ENCODE data around the gene NUDT8.

Gene NUDT8, protein sequence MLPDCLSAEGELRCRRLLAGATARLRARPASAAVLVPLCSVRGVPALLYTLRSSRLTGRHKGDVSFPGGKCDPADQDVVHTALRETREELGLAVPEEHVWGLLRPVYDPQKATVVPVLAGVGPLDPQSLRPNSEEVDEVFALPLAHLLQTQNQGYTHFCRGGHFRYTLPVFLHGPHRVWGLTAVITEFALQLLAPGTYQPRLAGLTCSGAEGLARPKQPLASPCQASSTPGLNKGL

GRCh38 chr11:67629386-67630227 lies at the start of gene NUDT8:
NUDT8 (minus strand) TSS chr11:67629937; CDS start chr11:67629911, 26 bp downstream.
- DNase-seq (ENCODE audit: low read depth in 2 of 2): peak; percentile 74

- no peak for DNase-seq (ENCODE audit: low read depth in 2 of 2)
Observed at GRCh38 chr11:67675058-67675747, 45.5 kb upstream of the NUDT8 start.

DNA sequence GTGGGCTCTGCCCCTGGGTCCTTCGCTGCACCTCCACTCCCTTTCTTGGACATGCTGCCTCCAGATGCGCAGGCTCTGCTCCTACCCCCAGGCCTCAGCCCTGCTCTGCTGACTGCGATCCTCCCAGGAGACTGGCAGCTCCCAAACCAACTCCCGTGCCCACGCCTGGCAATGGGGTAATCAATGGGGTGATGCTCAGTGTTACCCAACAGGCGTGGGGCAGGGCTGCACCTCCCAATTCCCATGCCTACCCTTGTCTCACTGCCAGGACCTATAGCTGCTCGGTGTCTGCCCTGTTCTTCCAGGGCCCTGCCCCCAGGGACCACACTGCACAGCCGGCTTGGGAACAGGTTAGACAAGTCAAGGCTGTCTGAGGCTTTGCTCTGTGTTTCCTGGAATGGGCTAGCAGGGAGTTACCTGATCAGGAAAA lies 44.7 kb upstream of the NUDT8 start, which contains the start of gene ALDH3B2:
Gene ALDH3B2 (minus strand): TSS at position 182 of the 430 bp plus-strand sequence. CDS start 7,688 bp downstream, outside the sequence.
- DNase-seq (ENCODE audit: low read depth in 2 of 2): no peak

- DNase-seq (ENCODE audit: low read depth in 2 of 2): no peak
Observed at GRCh38 chr11:67673902-67674301, 44.2 kb upstream of the NUDT8 start.

DNA sequence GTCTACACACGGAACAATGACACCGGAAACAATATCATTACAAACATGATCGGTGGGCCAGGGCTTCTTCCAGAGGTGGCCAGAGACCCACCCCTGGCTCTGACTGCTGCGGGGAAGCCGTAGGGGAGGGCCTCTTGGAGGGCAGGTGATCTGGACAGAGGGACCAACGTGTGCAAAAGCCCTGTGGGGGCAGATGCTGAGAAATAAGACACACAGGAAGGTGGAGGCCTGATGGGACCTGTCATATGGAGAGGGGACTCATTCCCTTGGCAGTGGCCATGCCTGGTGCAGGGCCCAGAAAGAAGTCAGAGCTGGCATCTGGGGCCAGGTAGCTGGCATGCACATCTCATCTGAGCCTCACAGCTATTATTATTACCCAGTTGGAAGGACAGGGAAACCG lies 43.6 kb upstream of the NUDT8 start:
- no peak for DNase-seq (ENCODE audit: low read depth in 2 of 2)

- no peak for DNase-seq (ENCODE audit: low read depth in 2 of 2)
Observed at GRCh38 chr11:67671211-67671520, 41.4 kb upstream of the NUDT8 start.

GRCh38 chr11:67670316-67671210 lies 40.8 kb upstream of the NUDT8 start:
- no peak for DNase-seq (ENCODE audit: low read depth in 2 of 2)

DNA sequence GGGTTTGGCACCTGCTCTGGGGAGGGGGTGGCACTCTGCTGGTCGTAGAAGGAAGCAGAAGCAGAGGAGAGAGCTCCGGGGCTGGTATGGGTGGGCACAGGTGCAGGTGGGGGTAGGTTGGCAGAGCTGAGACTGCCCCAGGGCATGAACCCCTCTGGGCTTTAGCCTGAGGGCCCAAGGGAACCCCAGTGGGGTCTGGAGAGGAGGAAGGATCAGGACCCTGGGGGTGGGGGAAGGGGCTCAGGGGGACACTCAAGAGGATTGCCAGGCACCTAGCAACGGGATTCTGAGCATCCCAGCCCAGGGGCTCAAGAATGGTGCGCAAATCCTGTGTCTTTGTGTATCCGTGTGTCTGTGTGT lies 38.4 kb upstream of the NUDT8 start:
- no peak for DNase-seq (ENCODE audit: low read depth in 2 of 2)

GRCh38 chr11:67667490-67668191 lies 37.9 kb upstream of the NUDT8 start:
- DNase-seq (ENCODE audit: low read depth in 2 of 2): no peak

GRCh38 chr11:67666676-67667489 lies 37.1 kb upstream of the NUDT8 start:
- DNase-seq (ENCODE audit: low read depth in 2 of 2): no peak

DNA sequence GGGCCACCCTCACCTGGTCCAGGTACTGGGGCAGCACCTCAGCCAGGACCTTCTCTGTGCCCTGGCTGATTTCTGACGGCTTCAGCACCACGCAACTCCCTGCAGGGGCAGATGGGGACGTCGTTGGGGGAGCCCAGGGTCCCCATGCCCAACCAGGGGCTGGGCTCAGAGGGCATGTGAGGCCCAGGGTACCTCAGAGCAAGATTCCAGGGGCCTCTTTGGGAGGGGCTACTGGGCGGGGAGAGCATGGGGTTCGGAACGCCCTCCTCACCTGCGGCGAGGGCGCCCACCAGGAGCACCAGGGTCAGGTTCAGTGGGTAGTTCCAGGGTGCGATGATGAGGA lies 36.5 kb upstream of the NUDT8 start:
- DNase-seq (ENCODE audit: low read depth in 2 of 2): no peak

DNA sequence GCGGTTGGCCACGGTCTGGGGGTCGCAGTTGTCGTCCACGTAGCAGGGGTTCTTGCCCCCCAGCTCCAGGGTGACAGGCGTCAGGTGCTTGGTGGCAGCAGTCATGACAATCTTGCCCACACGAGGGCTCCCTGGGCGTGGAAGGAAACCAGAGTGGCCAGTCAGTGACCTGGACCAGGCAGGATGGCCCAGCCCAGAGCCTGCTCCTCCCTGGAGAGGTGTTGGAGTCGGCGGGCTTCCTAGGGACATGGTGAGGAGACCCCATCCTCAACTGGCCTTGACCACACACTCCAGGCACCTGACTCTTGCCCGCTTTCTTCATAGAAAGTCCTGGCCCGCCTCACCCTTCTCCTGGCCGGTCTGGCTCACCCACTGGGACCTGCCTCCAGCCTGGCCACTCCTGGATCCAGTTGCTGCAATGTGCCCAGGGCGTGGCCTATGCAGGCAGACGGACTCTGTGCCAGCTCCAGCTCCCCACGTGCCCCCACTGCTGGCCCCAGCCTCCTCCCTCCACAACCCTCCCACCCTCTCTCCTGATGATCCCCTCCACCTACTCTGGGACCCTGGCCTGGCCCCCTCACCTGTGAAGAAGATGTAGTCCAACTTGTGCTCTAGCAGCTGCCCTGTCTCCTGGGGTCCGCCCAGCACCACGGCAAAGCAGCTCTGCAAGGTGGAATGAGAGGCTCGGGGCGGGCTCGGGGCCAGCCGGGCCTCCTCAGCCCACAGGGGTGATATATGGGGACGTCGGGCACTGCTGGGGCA lies 36.0 kb upstream of the NUDT8 start:
- no peak for DNase-seq (ENCODE audit: low read depth in 2 of 2)

DNA sequence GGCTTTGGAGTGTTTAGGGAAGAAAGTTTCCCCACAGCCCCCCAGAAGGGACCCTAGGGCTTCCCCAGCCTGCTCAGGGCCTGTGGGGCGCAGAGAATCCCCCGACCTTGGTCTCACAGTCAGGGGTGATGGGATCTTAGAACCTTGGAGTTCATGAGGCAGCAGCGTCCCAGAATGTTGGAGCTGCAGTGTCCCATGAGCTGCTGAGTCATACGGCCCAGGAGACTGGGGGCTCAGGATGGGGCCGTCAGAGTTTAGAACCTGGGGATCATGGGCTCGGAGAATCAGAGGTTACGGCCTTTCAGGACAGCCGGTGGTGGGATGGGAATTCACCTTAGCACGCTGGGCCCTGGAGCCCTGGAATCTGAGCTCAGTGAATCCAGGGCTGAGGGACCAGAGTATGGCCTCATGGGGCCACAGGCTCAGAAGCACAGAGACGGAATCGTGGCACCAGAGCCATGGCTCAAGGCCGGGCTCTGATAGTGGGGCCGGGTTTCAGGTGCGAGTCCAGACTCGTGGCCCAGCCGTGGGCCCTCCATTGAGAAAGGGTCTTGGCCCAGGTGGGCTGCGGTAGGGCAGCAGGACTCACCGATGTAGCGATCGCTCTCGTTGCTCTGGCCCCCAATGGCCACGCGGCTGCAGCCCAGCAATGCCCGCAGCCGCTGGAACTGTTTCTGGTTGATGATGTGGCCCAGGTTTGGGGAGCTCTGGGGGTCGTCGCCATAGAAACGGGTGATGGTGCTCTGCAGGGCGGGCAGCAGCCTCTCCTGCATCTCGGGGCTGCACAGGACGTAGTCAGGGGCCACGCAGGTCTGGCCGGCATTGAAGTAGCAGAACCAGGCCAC lies 35.2 kb upstream of the NUDT8 start:
- DNase-seq (ENCODE audit: low read depth in 2 of 2): no peak

DNA sequence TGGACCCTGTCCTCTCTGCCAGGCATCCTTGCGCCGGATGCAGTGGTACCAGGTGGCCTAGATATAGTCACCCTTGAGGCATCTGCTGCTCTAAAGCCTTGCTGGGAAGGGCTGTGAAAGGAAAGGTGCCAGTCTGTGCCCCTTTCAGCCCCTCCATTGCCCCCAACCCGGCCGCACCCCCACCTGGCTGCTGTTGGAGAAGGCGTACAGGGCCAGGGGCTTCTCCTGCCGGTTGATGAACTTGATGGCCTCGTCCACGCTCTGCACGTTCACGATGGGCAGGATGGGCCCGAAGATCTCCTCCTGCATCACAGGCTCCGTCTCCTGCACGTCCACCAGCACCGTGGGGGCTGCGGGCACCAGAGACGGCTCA lies 34.5 kb upstream of the NUDT8 start:
- no peak for DNase-seq (ENCODE audit: low read depth in 2 of 2)

- DNase-seq (ENCODE audit: low read depth in 2 of 2): no peak
Observed at GRCh38 chr11:67663532-67664212, 33.9 kb upstream of the NUDT8 start.

GRCh38 chr11:67662835-67663531 lies 33.2 kb upstream of the NUDT8 start:
- DNase-seq (ENCODE audit: low read depth in 2 of 2): no peak

GRCh38 chr11:67662142-67662834 lies 32.6 kb upstream of the NUDT8 start:
- DNase-seq (ENCODE audit: low read depth in 2 of 2): no peak
